ENCODE results near the gene ADIG. TPM values are rescaled to one million over a fixed set of nuclear protein-coding genes. Genes with fewer than 3 reads are reported as not detected.

Gene ADIG
- total and polyA plus RNA-seq, 2 of the 13 experiments (the other 11 are each of a cell fraction or from before 2014, with no cell fraction given), result 0.15 TPM; not detected in 1

DNA sequence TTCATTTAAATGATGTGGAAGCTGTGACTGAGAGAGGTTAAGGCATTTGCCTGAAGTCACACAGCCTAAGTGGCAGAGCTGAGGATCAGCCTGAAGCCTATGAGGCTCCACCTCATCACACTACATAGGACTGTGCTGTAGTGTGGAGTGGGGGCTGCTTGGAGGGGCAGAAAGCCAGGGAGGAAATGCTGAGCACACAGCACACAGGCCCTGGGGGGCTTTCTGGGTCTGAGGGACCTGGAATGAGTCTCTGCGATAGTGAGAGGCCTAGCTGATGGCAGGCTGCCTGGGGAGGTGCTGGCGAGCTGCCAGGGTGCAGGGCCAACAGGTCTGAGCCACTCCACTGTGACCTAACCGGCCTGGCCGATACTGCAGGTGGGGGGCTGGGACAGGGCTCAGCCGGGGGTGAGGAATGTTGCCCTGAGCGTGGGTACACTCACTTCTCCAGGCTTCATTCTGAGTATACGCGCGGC is 18.4 kb downstream of the ADIG start (continued):
- TF ChIP-seq TAF1 (CRISPR knock-in tag; IDR thresholded peaks at IDR 0.05) (no peak; the same call in 1 of the 2 replicates), EZH2 (conservative IDR thresholded peaks at IDR 0.05; ENCODE audit: low read depth, low read length) (no peak), DNMT1 (CRISPR knock-in tag; IDR thresholded peaks at IDR 0.05) (0 out of 2 replicates have a peak, but pooled peaks have one; percentile 46), MTA3 (CRISPR knock-in tag; IDR thresholded peaks at IDR 0.05) (no peak), ZNF768 (CRISPR knock-in tag; IDR thresholded peaks at IDR 0.05) (peak; percentile 96), SCMH1 (CRISPR knock-in tag; IDR thresholded peaks at IDR 0.05; ENCODE audit: borderline replicate concordance) (no peak), RARA (CRISPR knock-in tag; IDR thresholded peaks at IDR 0.05) (peak; percentile 42; the same call in 1 of the 2 replicates), PHF5A (CRISPR knock-in tag; IDR thresholded peaks at IDR 0.05; ENCODE audit: low read depth, unreplicated experiment) (no peak), SKI (IDR thresholded peaks at IDR 0.05; ENCODE audit: partially characterized antibody) (no peak), ZNF333 (CRISPR knock-in tag; IDR thresholded peaks at IDR 0.05; ENCODE audit: borderline replicate concordance) (no peak), ZNF546 (CRISPR knock-in tag; conservative IDR thresholded peaks at IDR 0.05) (no peak), ZNF577 (CRISPR knock-in tag; IDR thresholded peaks at IDR 0.05; ENCODE audit: borderline replicate concordance, low read depth) (no peak), ZNF816 (CRISPR knock-in tag; IDR thresholded peaks at IDR 0.05; ENCODE audit: borderline replicate concordance) (no peak), RAD51 (IDR thresholded peaks at IDR 0.05; ENCODE audit: borderline replicate concordance) (no peak), ISX (CRISPR knock-in tag; conservative IDR thresholded peaks at IDR 0.05) (no peak), HOXA7 (CRISPR knock-in tag; IDR thresholded peaks at IDR 0.05) (no peak), ZNF772 (CRISPR knock-in tag; IDR thresholded peaks at IDR 0.05) (no peak), RFX1 (IDR thresholded peaks at IDR 0.05) (no peak), ATAD3A (CRISPR knock-in tag; IDR thresholded peaks at IDR 0.05) (no peak), ZNF496 (CRISPR knock-in tag; IDR thresholded peaks at IDR 0.05; ENCODE audit: insufficient replicate concordance) (no peak), GATAD2A (CRISPR knock-in tag; IDR thresholded peaks at IDR 0.05) (peak; percentile 43; the same call in 1 of the 2 replicates), ZNF724P (CRISPR knock-in tag; IDR thresholded peaks at IDR 0.05; ENCODE audit: borderline replicate concordance) (no peak)
- TF ChIP-seq, protein P1, sequence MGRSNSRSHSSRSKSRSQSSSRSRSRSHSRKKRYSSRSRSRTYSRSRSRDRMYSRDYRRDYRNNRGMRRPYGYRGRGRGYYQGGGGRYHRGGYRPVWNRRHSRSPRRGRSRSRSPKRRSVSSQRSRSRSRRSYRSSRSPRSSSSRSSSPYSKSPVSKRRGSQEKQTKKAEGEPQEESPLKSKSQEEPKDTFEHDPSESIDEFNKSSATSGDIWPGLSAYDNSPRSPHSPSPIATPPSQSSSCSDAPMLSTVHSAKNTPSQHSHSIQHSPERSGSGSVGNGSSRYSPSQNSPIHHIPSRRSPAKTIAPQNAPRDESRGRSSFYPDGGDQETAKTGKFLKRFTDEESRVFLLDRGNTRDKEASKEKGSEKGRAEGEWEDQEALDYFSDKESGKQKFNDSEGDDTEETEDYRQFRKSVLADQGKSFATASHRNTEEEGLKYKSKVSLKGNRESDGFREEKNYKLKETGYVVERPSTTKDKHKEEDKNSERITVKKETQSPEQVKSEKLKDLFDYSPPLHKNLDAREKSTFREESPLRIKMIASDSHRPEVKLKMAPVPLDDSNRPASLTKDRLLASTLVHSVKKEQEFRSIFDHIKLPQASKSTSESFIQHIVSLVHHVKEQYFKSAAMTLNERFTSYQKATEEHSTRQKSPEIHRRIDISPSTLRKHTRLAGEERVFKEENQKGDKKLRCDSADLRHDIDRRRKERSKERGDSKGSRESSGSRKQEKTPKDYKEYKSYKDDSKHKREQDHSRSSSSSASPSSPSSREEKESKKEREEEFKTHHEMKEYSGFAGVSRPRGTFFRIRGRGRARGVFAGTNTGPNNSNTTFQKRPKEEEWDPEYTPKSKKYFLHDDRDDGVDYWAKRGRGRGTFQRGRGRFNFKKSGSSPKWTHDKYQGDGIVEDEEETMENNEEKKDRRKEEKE (IDR thresholded peaks at IDR 0.05), result no peak
- TF ChIP-seq, protein P2, sequence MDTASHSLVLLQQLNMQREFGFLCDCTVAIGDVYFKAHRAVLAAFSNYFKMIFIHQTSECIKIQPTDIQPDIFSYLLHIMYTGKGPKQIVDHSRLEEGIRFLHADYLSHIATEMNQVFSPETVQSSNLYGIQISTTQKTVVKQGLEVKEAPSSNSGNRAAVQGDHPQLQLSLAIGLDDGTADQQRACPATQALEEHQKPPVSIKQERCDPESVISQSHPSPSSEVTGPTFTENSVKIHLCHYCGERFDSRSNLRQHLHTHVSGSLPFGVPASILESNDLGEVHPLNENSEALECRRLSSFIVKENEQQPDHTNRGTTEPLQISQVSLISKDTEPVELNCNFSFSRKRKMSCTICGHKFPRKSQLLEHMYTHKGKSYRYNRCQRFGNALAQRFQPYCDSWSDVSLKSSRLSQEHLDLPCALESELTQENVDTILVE (CRISPR knock-in tag; IDR thresholded peaks at IDR 0.05), result no peak
- TF ChIP-seq, protein P3, sequence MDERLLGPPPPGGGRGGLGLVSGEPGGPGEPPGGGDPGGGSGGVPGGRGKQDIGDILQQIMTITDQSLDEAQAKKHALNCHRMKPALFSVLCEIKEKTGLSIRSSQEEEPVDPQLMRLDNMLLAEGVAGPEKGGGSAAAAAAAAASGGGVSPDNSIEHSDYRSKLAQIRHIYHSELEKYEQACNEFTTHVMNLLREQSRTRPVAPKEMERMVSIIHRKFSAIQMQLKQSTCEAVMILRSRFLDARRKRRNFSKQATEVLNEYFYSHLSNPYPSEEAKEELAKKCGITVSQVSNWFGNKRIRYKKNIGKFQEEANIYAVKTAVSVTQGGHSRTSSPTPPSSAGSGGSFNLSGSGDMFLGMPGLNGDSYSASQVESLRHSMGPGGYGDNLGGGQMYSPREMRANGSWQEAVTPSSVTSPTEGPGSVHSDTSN (CRISPR knock-in tag; IDR thresholded peaks at IDR 0.05), result no peak
- TF ChIP-seq, protein P4, sequence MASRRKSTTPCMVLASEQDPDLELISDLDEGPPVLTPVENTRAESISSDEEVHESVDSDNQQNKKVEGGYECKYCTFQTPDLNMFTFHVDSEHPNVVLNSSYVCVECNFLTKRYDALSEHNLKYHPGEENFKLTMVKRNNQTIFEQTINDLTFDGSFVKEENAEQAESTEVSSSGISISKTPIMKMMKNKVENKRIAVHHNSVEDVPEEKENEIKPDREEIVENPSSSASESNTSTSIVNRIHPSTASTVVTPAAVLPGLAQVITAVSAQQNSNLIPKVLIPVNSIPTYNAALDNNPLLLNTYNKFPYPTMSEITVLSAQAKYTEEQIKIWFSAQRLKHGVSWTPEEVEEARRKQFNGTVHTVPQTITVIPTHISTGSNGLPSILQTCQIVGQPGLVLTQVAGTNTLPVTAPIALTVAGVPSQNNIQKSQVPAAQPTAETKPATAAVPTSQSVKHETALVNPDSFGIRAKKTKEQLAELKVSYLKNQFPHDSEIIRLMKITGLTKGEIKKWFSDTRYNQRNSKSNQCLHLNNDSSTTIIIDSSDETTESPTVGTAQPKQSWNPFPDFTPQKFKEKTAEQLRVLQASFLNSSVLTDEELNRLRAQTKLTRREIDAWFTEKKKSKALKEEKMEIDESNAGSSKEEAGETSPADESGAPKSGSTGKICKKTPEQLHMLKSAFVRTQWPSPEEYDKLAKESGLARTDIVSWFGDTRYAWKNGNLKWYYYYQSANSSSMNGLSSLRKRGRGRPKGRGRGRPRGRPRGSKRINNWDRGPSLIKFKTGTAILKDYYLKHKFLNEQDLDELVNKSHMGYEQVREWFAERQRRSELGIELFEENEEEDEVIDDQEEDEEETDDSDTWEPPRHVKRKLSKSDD (CRISPR knock-in tag; IDR thresholded peaks at IDR 0.05; ENCODE audit: low read depth), result no peak

Measured in HepG2 (cell line).